WTC11 (cell line): ENCODE data around the gene EDARADD.

ENCODE experiments used
- ATF1 ChIP-seq: sonication (generic); formaldehyde crosslinking; IDR thresholded peaks from 2 replicates; pipeline ENCODE4 v1.8.1; 2023; ENCODE audit warnings: mild to moderate bottlenecking, moderate library complexity, missing genetic modification reagents
- ATF2 ChIP-seq: sonication (generic); formaldehyde crosslinking; IDR thresholded peaks from 2 replicates; pipeline ENCODE4 v1.8.1; 2022; ENCODE audit warnings: low read depth, missing genetic modification reagents, borderline replicate concordance
- GTF2I ChIP-seq: fragments of 250-450 bp; sonication (Bioruptor Pico); conservative IDR thresholded peaks from 2 replicates; pipeline ENCODE4 v1.4.0; 2021; ENCODE audit warnings: mild to moderate bottlenecking
- SP1 ChIP-seq: sonication (generic); formaldehyde crosslinking; conservative IDR thresholded peaks from 2 replicates; pipeline ENCODE4 v1.8.1; 2022; ENCODE audit warnings: missing genetic modification reagents
- TEAD4 ChIP-seq: sonication (generic); formaldehyde crosslinking; IDR thresholded peaks from 2 replicates; pipeline ENCODE4 v1.8.0; 2022; ENCODE audit warnings: mild to moderate bottlenecking, missing genetic modification reagents
- TF ChIP-seq, protein P1 (sequence below): fragments of 200-600 bp; IDR thresholded peaks from 2 replicates; pipeline ENCODE4 v1.8.0; 2022; ENCODE audit warnings: antibody characterized with exemption
- TF ChIP-seq, protein P2 (sequence below): sonication (generic); formaldehyde crosslinking; conservative IDR thresholded peaks from 2 replicates; pipeline ENCODE4 v1.8.1; 2023; ENCODE audit warnings: mild to moderate bottlenecking, low read depth, missing genetic modification reagents, moderate library complexity
- TF ChIP-seq, protein P3 (sequence below): sonication (generic); formaldehyde crosslinking; IDR thresholded peaks from 2 replicates; pipeline ENCODE4 v1.8.0; 2022; ENCODE audit warnings: mild to moderate bottlenecking, missing genetic modification reagents

- TF ChIP-seq, protein P1, sequence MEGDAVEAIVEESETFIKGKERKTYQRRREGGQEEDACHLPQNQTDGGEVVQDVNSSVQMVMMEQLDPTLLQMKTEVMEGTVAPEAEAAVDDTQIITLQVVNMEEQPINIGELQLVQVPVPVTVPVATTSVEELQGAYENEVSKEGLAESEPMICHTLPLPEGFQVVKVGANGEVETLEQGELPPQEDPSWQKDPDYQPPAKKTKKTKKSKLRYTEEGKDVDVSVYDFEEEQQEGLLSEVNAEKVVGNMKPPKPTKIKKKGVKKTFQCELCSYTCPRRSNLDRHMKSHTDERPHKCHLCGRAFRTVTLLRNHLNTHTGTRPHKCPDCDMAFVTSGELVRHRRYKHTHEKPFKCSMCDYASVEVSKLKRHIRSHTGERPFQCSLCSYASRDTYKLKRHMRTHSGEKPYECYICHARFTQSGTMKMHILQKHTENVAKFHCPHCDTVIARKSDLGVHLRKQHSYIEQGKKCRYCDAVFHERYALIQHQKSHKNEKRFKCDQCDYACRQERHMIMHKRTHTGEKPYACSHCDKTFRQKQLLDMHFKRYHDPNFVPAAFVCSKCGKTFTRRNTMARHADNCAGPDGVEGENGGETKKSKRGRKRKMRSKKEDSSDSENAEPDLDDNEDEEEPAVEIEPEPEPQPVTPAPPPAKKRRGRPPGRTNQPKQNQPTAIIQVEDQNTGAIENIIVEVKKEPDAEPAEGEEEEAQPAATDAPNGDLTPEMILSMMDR: no peak
- TF ChIP-seq GTF2I (CRISPR knock-in tag) (no peak), SP1 (CRISPR knock-in tag) (no peak), ATF1 (CRISPR knock-in tag) (no peak), ATF2 (CRISPR knock-in tag) (no peak), TEAD4 (no peak)
- TF ChIP-seq, protein P2, sequence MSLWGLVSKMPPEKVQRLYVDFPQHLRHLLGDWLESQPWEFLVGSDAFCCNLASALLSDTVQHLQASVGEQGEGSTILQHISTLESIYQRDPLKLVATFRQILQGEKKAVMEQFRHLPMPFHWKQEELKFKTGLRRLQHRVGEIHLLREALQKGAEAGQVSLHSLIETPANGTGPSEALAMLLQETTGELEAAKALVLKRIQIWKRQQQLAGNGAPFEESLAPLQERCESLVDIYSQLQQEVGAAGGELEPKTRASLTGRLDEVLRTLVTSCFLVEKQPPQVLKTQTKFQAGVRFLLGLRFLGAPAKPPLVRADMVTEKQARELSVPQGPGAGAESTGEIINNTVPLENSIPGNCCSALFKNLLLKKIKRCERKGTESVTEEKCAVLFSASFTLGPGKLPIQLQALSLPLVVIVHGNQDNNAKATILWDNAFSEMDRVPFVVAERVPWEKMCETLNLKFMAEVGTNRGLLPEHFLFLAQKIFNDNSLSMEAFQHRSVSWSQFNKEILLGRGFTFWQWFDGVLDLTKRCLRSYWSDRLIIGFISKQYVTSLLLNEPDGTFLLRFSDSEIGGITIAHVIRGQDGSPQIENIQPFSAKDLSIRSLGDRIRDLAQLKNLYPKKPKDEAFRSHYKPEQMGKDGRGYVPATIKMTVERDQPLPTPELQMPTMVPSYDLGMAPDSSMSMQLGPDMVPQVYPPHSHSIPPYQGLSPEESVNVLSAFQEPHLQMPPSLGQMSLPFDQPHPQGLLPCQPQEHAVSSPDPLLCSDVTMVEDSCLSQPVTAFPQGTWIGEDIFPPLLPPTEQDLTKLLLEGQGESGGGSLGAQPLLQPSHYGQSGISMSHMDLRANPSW (CRISPR knock-in tag): no peak
- TF ChIP-seq, protein P3, sequence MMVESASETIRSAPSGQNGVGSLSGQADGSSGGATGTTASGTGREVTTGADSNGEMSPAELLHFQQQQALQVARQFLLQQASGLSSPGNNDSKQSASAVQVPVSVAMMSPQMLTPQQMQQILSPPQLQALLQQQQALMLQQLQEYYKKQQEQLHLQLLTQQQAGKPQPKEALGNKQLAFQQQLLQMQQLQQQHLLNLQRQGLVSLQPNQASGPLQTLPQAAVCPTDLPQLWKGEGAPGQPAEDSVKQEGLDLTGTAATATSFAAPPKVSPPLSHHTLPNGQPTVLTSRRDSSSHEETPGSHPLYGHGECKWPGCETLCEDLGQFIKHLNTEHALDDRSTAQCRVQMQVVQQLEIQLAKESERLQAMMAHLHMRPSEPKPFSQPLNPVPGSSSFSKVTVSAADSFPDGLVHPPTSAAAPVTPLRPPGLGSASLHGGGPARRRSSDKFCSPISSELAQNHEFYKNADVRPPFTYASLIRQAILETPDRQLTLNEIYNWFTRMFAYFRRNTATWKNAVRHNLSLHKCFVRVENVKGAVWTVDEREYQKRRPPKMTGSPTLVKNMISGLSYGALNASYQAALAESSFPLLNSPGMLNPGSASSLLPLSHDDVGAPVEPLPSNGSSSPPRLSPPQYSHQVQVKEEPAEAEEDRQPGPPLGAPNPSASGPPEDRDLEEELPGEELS (CRISPR knock-in tag): no peak
Measured at GRCh38 chr1:236514703-236515442, 120.8 kb downstream of the EDARADD start.
